ENCODE measurements around the gene TP53BP1. TPM values are rescaled to one million over a fixed set of nuclear protein-coding genes. Genes with fewer than 3 reads are reported as not detected.
A peak's percentile ranks its signal among the peaks of the same experiment; 100 is the strongest.

TP53BP1 gene
- total RNA-seq, 2 donors from 2014 or later = 33.2 to 35.0 TPM

DNA sequence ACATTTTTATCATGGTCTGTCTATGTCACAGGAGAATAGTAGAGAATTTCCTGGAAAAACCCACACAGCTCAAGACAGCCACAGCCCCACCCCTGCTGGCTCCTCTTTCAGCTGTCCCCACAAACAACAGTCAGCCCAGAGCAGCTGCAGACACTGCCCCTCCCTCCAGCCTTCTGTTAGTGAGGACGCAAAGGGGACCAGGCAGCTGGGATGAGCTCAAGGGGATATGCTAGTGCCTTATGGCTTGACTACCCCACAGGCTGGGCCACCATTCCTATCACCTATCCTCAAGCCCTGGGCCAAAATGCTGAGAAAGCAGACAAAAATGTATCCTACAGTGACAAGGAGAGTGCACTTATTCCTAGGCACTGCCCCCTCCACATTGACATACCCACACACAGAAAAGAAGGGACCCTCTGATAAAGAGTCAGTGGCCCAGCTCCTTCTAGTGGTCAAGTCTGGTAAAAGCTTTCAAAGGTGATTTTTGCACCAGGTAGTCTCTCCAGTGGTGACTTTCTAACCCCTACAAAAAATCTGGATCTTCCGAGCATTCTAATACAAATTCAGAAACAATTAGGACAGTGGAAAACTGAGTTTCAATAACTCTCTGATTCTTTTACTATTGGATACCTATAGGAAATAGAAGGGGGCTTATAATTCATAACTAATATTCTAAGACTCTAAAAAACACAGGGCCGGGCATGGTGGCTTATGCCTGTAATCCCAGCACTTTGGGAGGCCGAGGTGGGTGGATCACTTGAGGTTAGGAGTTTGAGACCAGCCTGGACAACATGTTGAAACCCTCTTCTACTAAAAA is 21.5 kb upstream of the TP53BP1 start:
- Mint-ChIP-seq H3K9me3 (no peaks in the 10 kb centered on the region), H3K4me3 (peak overlapping the region in 1 of 2 donors; percentile 57), H3K36me3 (ENCODE audit: insufficient read depth in 2 of 2) (no peaks in the 10 kb centered on the region), H3K4me1 (ENCODE audit: low read depth) (peaks cover 63% of the 10 kb centered on the region), H3K27ac (peak overlapping the region; percentile 83), H3K27me3 (ENCODE audit: low read depth) (peaks cover 50% of the 10 kb centered on the region)
- ATAC-seq (replicated peaks in 1 of 2) = no peak
- DNase-seq = peak; percentile 17 to 23

DNA sequence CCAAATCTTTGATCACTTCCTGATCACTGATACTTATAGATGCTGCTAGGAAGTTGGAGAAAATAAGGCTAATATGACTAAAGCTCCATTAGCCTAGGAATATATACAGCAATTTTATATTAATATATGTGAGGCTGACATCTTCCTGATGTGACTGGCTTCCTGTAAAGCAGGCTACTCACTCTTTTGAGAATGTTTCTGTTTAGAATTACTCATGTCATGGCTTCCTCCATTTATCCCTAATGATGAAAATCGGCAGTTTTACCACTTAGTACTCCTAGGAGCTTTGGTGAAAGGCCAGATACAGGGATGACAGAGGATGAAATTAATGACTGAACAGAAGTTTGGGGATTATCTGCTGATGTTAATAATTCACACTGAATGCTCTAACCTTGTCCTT is 20.6 kb upstream of the TP53BP1 start:
- no peaks in the 10 kb centered on the region for H3K36me3 Mint-ChIP-seq (ENCODE audit: insufficient read depth in 2 of 2)
- peaks cover 42% of the 10 kb centered on the region for H3K27me3 Mint-ChIP-seq (ENCODE audit: low read depth)
- DNase-seq = no peak
- H3K4me1 Mint-ChIP-seq (ENCODE audit: low read depth) = peaks cover 56% of the 10 kb centered on the region
- H3K4me3 Mint-ChIP-seq = peak overlapping the region in 1 of 2 donors; percentile 57
- no peak for ATAC-seq (replicated peaks in 1 of 2)
- peak overlapping the region; percentile 83 for H3K27ac Mint-ChIP-seq
- H3K9me3 Mint-ChIP-seq = no peaks in the 10 kb centered on the region

DNA sequence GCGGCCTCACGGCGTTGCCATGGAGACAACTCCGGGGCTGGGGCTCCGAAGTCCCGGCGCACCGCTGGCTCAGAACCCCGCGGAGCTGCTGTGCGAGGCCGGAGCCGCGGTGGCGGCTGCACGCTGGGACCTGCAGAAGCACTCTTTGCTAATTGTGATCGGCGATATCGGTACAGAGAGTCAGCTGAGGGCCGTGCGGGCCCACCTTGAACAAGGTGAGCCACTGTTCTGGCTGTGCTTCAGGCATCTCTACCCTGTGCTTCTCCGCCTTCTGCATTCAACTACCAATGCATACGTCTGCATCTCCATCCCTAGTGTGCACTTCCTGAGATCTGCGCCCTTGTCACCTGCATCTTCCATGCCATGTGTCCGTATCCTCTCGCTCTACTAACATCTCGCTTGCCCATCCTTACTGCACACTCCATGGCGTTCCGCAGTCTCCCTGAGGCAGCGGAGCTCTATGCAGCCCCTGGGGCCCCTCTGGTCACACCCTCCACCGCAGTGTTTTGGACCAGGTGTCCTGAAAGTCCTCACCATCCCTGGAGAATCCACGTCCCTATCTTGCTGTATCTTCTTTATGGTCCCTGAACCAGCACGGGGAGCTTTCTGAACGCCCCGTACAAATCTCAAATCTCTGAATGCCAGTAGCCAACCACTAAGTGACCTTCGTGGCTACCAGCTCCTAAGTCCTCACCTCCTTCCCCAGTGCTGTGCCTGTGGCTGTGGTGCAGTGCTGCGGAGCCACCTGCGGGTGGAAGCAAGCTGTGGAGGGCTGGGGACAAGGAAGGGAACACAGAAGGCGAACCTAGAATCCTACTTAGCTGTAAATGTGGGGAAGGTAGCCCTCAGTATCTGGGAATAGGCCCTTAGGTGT is 18.3 kb upstream of the TP53BP1 start:
- DNase-seq = peak; percentile 28 to 33
- H3K4me1 Mint-ChIP-seq (ENCODE audit: low read depth) = peaks cover 33% of the 10 kb centered on the region
- peak overlapping the region; percentile 61 for H3K27ac Mint-ChIP-seq
- H3K27me3 Mint-ChIP-seq (ENCODE audit: low read depth) = peaks cover 19% of the 10 kb centered on the region
- no peaks in the 10 kb centered on the region for H3K36me3 Mint-ChIP-seq (ENCODE audit: insufficient read depth in 2 of 2)
- ATAC-seq (replicated peaks in 1 of 2) = no peak
- H3K9me3 Mint-ChIP-seq = no peaks in the 10 kb centered on the region
- H3K4me3 Mint-ChIP-seq = peak overlapping the region; percentile 83 to 87

DNA sequence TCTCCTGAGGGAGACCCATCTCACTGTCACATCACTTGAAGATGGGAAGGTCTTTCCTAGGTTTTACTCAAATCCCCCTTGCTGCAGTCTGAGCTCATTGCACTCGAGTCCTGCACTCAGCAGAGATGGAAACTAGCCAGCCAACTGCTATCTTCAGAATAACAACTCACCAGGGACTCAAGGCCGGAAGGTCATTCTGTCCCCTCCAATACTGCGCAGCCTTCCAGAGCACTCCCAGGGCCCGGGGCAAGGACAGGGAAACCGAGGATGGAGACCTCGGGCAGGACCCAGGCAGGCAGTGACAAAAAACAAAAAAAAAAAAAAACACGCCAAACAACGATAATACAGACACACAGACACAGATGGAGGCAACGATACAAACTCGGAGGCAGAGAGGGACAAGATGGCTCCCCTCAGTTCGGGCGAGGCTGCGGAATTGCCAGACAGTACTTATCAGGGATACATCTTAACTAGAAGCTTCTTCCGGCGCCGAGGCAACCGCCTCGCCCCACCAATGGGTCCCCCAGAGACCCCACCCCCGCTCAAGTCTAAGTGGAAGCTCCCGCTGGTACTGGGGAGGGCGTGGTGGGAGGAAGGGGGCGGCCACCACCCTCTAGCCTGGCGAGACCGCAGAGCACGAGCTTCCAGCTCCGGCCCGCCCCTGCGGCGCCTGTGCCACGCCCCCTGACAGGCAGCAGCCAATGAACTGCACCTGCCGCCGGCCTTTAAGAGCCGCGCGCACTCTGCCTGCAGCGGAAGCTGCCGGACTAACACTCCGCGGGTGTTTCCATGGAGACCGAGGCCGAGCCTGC is 17.4 kb upstream of the TP53BP1 start:
- H3K9me3 Mint-ChIP-seq = no peaks in the 10 kb centered on the region
- peaks cover 15% of the 10 kb centered on the region for H3K27me3 Mint-ChIP-seq (ENCODE audit: low read depth)
- peak overlapping the region; percentile 58 for H3K27ac Mint-ChIP-seq
- H3K4me3 Mint-ChIP-seq = peak overlapping the region; percentile 83 to 87
- H3K36me3 Mint-ChIP-seq (ENCODE audit: insufficient read depth in 2 of 2) = no peaks in the 10 kb centered on the region
- DNase-seq (peak; percentile 97 to 98), ATAC-seq (replicated peaks in 1 of 2) (peak; percentile 94 to 95)
- H3K4me1 Mint-ChIP-seq (ENCODE audit: low read depth) = peaks cover 28% of the 10 kb centered on the region

DNA sequence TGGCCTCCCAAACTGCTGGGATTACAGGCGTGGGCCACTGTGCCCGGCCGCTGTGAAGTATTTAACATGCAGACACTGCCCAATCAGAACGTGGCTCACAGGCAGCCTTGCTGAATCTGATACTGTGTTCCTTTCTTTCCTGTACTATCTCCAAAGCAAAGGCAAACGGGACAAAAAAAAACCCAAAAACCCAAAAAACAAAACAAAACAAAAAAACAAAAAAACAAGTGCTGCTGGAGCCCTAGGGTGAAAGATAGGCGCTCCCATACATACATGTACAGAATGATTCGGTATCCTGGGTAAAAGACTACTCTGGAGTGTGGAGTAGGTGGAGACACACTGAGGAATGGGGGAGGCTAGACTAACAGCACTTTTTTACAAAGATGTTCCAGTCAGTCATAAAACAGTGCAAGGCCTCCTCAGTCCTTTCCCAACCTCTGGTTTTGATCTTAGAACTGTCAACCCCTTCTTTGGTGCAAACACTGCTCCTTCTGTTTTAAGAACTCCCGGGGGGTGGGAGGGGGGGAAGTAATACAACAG is 16.8 kb upstream of the TP53BP1 start:
- Mint-ChIP-seq H3K9me3 (no peaks in the 10 kb centered on the region), H3K4me3 (peak overlapping the region; percentile 83 to 87), H3K36me3 (ENCODE audit: insufficient read depth in 2 of 2) (no peaks in the 10 kb centered on the region), H3K27me3 (ENCODE audit: low read depth) (peaks cover 15% of the 10 kb centered on the region), H3K27ac (peak overlapping the region; percentile 82), H3K4me1 (ENCODE audit: low read depth) (peaks cover 28% of the 10 kb centered on the region)
- DNase-seq = no peak
- ATAC-seq (replicated peaks in 1 of 2) = no peak

DNA sequence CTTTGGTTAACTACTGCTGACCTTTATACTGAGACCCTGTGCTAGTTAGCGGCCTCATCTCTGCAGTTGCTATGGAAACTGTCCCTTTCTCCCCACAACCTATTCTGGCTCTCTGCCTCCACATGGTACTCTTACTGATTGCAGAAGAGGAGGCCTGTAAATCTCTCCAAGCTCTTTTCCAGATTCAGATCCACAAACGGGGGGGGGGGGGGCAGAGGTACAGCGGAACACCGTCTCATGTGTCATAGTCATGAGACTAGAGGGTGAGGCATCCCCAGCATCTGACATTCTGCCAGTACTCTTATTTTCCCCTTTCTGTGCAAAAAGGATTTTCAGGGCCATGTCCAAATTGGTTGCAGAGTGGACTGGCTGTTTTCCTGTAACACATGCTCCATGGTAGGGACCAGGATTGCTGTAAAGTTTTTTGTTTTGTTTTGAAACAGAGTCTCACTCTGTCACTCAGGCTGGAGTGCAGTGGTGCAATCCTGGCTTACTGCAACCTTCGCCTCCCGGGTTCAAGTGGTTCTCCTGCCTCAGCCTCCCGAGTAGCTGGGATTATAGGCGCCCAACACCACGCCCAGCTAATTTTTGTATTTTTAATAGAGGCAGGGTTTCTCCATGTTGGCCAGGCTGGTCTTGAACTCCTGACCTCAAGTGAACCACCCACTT is 16.2 kb upstream of the TP53BP1 start:
- DNase-seq (no peak), ATAC-seq (replicated peaks in 1 of 2) (no peak)
- Mint-ChIP-seq H3K9me3 (no peaks in the 10 kb centered on the region), H3K27ac (no peak overlapping the region), H3K27me3 (ENCODE audit: low read depth) (peaks cover 15% of the 10 kb centered on the region), H3K36me3 (ENCODE audit: insufficient read depth in 2 of 2) (no peaks in the 10 kb centered on the region), H3K4me1 (ENCODE audit: low read depth) (peaks cover 22% of the 10 kb centered on the region), H3K4me3 (peak overlapping the region; percentile 78 to 83)

DNA sequence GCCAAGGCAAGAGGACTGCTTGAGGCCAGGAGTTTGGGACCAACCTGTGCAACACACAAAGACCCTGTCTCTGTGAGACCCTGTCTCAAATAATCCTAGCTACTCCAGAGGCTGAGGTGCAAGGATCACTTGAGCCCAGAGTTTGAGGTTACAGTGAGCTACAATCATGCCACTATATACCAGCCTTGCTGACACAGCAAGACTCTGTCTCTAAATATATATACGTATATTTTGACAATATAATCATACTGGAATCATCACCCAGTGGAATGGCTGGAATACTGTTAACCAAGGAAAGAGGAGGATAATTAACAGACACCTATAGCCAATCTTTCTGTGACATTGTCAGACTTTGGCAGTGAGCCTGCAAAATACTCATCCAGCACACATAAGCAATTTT is 15.5 kb upstream of the TP53BP1 start:
- DNase-seq = no peak
- ATAC-seq (replicated peaks in 1 of 2) = no peak
- Mint-ChIP-seq H3K4me1 (ENCODE audit: low read depth) (peaks cover 15% of the 10 kb centered on the region), H3K27ac (no peak overlapping the region), H3K27me3 (ENCODE audit: low read depth) (peaks cover 15% of the 10 kb centered on the region), H3K4me3 (no peak overlapping the region), H3K36me3 (ENCODE audit: insufficient read depth in 2 of 2) (no peaks in the 10 kb centered on the region), H3K9me3 (no peaks in the 10 kb centered on the region)

DNA sequence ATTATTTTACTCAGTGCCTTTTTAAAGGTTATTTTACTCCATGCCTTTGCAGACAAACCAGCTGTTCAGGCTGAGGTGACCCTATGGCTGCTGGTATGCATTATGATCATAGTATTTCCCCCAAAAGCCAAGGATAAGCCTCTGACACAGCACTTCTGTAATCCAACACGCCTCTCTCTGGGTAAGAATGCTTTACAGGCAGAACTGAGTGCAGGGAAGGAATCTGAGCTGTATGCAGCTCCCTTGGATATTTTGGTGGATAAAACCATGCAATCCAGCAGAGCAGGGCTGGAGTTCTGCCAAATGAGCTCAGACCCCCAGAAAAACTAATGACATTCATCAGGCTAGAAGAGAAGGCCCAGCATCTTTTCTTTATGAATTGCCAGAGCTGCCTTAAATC is 12.8 kb upstream of the TP53BP1 start:
- ATAC-seq (replicated peaks in 1 of 2) (no peak), DNase-seq (no peak)
- no peaks in the 10 kb centered on the region for H3K9me3 Mint-ChIP-seq
- no peaks in the 10 kb centered on the region for H3K36me3 Mint-ChIP-seq (ENCODE audit: insufficient read depth in 2 of 2)
- no peak overlapping the region for H3K4me3 Mint-ChIP-seq
- H3K27ac Mint-ChIP-seq = no peak overlapping the region
- H3K4me1 Mint-ChIP-seq (ENCODE audit: low read depth) = peaks cover 5% of the 10 kb centered on the region
- H3K27me3 Mint-ChIP-seq (ENCODE audit: low read depth) = no peaks in the 10 kb centered on the region

DNA sequence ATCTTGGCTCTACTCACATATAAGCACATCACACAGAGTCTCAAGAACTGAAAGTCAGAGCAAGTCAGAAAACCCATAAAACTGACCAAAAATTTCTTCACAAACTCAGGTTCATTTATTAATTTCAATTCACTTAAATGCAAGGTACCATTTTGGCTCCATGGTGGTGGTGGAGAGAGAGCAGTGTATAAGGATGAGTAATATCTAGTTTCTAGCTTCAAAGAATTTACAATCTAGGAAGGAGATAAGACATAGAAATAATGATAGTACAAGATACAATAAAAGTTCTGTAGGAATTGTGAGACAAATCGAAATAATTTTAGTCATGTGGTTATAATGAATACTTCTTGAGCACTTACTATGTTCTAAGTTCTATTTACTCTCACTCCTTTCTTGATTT is 6.7 kb upstream of the TP53BP1 start:
- H3K4me1 Mint-ChIP-seq (ENCODE audit: low read depth) = peaks cover under 1% of the 10 kb centered on the region
- no peak overlapping the region for H3K4me3 Mint-ChIP-seq

DNA sequence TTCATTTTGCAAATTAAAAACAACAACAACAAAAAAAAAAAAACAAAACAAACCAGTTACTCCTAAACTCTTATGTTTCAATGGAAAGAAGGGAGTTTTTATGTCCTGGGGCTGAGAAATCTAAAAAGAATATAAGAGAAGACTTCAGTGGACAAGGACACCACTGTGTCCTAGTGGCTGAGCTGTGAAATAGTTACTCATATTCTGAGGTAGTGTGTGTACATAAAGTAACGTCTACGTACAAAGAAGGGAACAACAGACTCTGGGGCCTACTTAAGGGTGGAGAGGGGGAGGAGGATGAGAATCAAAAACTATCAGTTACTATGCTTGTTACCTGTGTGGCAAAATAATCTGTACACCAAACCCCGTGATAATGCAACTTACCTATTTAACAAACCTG is 6.0 kb upstream of the TP53BP1 start:
- Mint-ChIP-seq H3K9me3 (no peaks in the 10 kb centered on the region), H3K27me3 (ENCODE audit: low read depth) (no peaks in the 10 kb centered on the region), H3K4me3 (no peak overlapping the region), H3K4me1 (ENCODE audit: low read depth) (peaks cover 7% of the 10 kb centered on the region), H3K36me3 (ENCODE audit: insufficient read depth in 2 of 2) (no peaks in the 10 kb centered on the region), H3K27ac (no peak overlapping the region)
- ATAC-seq (replicated peaks in 1 of 2) (no peak), DNase-seq (no peak)

More for the DNA sequence above, 6.7 kb upstream of the TP53BP1 start:
- Mint-ChIP-seq H3K9me3 (no peaks in the 10 kb centered on the region), H3K27me3 (ENCODE audit: low read depth) (no peaks in the 10 kb centered on the region), H3K27ac (peak overlapping the region; percentile 41), H3K36me3 (ENCODE audit: insufficient read depth in 2 of 2) (no peaks in the 10 kb centered on the region)
- ATAC-seq (replicated peaks in 1 of 2) (peak in 1 of 2 donors; percentile 56), DNase-seq (no peak)

DNA sequence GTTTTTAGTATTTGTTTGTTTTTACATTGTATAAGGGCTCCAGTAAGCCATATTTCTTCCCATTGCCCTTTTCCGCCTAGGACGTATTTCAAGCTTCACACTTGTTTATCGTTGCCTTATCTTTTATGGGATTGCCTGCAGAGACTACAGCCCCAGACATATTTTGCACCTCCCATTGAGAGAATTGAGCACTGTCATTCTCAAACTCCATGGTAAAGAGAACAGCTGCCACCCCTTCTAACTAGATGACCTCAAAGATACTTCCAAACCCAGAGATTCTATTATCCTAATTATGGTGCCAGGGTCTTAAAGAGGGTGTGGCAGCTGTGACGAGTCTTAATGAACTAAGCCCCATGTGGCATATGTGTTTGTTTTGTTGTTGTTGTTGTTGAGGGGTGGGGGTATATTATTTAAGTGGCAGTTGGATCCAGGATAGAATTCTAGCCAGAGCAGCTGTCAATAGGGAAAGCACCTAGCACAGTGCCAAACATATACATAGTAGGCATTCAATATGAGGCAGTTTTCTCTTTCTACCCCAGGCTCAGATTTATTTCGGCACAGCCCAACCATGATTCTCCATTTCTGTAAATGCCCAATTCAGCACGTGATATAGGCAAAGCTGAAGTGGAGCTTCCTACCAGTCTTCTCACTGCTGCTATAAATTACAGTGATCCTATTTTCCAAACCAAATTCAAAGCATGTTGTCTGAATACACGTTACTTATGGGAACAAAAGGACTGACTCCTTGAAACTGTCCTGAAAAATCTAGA is 932 bp upstream of the TP53BP1 start:
- Mint-ChIP-seq H3K9me3 (no peaks in the 10 kb centered on the region), H3K4me1 (ENCODE audit: low read depth) (peaks cover 27% of the 10 kb centered on the region), H3K27me3 (ENCODE audit: low read depth) (no peaks in the 10 kb centered on the region), H3K36me3 (ENCODE audit: insufficient read depth in 2 of 2) (peaks cover 3 to 5% of the 10 kb centered on the region in 2 donors), H3K27ac (peak overlapping the region; percentile 89), H3K4me3 (peak overlapping the region; percentile 87 to 90)
- ATAC-seq (replicated peaks in 1 of 2) (no peak), DNase-seq (no peak)

All from activated T-cell treated with anti-CD3 and anti-CD28 coated beads, Interleukin-2, amount 50 U/mL, for 72 hours (primary cell).